HG02938 (cell line): ENCODE data around the gene DRC3.
"Not testable (repeated sequence)": the region's sequence is repeated elsewhere in the genome, so short reads cannot be mapped to it uniquely, and the experiment has no call there.

ENCODE experiments used
- ATAC-seq: cut with Tn5 transposase; IDR thresholded peaks from one replicate; pipeline ENCODE4 v1.9.1; 2021; ENCODE audit warnings: mild to moderate bottlenecking, moderate library complexity; ENCODE audit not compliant: unreplicated experiment

Gene DRC3

GRCh38 chr17:17989618-17990017, 17.0 kb downstream of the DRC3 start:
- ATAC-seq = no peak

DNA sequence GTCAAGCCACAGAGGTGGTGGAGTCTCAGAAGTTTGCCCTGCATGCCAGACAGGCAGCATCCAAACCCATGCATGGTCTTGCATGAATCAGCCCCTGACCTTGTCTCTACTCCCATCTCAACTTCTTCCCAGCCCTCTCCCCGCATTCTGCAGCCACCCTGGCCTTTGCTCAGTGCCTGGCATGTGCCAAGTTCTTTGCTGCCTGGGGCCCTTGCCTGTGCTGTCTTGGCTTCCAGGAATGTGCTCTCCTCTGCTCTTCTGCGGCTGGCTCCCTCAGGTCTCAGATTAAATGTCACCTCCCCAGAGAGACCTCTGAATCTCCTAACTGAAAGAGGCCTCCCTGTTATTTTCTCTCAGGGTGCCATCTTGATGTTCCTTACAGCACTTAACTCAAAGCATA, 17.6 kb downstream of the DRC3 start:
- no peak for ATAC-seq

DNA sequence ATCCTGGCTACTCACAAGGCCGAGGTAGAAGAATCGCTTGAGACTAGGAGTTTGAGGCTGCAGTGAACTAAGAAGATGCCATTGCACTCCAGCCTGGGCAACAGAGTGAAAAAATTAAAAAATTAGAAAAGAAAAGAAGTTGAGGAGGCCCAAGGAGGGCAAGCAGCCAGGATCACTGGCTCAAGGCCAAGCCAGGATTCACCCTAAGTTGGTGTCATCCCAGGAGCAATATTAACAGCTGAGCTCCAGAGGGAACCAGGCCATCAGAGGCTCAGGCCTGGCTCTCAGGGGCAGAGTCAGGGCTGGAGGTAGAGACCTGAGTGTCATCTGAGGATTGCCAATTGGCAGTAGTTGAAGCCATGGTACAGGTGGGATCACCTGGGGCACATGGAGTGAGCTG, 20.7 kb downstream of the DRC3 start:
- no peak for ATAC-seq

- no peak for ATAC-seq
Measured at GRCh38 chr17:17993852-17994251, 21.2 kb downstream of the DRC3 start.

DNA sequence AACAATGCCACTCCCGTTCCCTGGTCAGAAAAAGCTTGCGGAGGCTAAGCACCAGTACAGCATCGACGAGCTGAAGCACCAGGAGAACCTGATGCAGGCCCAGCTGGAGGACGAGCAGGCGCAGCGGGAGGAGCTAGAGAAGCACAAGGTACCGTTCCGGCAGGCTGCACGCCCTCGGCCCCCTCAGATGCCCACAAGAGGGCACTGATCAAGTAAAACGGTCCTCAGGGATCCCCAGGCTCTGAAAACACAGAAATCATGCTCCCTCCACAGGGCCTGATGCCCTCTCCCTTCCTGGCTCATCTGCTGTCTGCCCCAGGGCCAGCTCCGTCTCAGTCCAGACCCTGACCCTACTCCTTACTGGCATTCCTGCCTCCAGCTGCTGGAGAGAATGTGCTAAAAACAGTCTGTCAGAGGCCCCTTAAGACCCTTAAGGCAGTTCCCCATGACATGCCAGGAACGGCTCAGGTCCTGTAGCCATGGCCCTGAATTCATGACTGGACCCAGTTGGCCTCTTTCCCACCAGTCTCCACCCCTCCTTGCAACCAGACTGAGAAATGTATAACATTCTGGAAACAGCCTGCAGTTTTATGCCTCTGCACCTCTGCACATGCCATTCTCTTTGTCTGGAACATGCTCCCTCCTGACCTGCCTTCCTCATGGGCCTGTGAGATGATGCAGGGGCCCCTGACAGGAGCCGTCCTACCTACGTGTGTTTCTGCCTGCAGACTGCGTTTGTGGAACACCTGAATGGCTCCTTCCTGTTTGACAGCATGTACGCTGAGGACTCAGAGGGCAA, 21.8 kb downstream of the DRC3 start:
- no peak for ATAC-seq

- not testable (repeated sequence) for ATAC-seq
Measured at GRCh38 chr17:17995887-17996286, 23.2 kb downstream of the DRC3 start.

- no peak for ATAC-seq
Measured at GRCh38 chr17:17998934-17999333, 26.3 kb downstream of the DRC3 start.

DNA sequence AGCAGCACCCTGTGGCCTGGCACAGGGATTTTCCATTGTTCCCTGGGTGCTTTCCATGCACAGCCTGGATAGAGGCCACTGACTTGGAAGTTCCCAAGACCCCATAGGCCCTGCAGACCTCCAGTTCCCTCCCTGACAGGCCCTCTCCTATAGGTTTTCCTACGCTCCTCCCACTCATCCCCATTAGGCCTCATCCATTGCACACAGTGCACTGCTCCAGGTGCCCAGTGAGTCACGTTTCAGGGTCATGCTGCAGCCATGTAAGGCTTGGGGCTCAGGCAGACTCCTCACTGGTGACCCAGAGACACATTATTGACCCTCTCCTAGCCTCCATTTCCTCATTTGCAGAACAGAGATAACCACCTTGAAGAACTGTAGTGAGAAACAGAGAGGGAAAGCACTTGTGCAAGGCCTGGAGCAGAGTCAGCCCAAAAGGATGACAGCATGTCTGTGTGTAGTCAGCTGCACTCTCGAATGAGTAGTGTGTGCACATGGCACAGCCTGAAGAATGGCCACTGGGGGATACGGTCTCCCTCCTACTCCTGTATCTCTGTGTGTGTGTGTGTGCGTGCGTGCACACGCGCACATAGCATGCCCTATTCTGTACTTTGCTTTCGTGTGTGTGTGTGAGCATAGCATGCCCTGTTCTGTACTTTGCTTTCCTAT, 26.8 kb downstream of the DRC3 start:
- no peak for ATAC-seq

DNA sequence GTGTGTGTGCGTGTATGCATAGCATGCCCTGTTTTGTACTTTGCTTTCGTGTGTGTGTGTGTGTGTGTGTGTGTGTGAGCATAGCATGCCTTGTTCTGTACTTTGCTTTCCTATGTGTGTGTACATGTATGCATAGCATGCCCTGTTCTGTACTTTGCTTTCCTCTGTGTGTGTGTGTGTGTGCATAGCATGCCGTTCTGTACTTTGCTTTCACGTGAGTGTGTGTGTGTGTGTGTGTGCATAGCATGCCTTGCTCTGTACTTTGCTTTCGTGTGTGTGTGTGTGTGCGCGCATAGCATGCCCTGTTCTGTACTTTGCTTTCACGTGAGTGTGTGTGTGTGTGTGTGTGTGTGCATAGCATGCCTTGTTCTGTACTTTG, 27.4 kb downstream of the DRC3 start:
- no peak for ATAC-seq

DNA sequence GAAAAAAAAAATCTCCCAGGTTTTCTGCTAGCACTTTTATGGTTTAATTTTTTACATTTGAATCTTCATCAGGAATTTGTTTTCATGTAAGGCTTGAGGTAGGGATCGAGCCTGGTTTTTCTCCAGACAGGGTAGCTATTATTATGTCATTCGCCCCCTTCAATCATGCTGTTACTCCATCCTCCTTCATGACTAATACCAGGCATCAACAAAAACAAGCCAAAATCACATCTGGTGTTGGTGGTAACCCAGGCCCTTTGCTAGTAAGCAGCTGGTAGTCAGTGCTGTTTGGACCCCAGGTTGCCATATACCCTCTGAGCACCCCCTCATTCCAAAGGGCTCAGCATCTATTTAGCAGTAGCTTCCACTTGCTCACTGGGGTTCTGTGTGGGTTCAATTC, 29.5 kb downstream of the DRC3 start:
- ATAC-seq = no peak

DNA sequence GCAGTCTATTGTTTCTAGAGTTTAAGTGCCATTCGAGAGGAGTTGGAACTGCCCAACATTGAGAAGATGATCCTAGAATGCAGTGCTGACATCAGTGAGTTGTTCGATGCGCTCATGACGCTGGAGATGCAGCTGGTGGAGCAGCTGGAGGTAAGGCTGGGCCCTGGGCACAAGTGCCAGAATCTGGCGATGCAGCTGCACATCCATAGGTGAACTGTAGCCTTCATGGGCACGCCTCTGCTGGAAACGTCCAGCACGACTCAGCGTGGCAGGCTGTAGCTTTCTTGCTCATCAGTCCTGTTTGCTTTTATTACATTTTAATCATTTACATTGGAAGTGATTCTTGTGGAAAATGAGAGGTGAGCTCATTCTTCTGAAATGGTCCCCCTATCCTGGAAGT, 31.7 kb downstream of the DRC3 start:
- no peak for ATAC-seq

GRCh38 chr17:18004884-18005305, 32.2 kb downstream of the DRC3 start:
- ATAC-seq = no peak

GRCh38 chr17:18005496-18005895, 32.8 kb downstream of the DRC3 start:
- ATAC-seq = no peak

DNA sequence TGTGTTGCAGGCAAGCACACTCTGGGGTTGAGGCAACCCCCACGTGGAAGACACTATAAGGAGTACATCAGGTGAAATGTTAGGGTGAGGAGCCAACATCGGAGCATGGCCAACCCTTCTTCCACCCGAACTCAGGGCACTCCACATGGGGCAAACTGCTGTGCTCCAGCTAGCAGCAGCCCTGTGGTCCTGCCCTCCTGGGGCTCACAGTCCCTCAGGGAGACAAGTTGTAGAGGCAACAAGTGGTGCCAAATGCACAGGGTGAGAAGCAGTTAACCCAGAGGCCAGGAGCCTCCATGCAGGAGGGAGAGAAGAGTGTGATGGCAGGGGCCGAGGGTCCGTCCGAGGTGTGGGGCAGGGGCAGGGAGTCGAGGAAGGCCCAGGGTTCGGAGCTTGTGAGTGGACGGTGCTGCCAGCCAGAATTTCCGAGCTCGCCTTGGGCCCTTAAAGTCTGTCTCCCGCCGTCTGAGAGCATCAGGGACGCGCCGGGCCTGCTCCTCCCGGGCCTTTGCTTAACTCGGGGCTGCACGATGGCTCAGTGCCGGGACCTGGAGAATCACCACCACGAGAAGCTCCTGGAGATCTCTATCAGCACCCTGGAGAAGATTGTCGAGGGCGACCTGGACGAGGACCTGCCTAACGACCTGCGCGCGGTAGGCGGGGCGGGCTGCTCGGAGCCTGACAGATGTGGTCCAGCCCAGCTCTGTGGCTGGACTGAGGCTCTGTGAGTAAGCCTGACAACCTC, 34.0 kb downstream of the DRC3 start:
- ATAC-seq = no peak

DNA sequence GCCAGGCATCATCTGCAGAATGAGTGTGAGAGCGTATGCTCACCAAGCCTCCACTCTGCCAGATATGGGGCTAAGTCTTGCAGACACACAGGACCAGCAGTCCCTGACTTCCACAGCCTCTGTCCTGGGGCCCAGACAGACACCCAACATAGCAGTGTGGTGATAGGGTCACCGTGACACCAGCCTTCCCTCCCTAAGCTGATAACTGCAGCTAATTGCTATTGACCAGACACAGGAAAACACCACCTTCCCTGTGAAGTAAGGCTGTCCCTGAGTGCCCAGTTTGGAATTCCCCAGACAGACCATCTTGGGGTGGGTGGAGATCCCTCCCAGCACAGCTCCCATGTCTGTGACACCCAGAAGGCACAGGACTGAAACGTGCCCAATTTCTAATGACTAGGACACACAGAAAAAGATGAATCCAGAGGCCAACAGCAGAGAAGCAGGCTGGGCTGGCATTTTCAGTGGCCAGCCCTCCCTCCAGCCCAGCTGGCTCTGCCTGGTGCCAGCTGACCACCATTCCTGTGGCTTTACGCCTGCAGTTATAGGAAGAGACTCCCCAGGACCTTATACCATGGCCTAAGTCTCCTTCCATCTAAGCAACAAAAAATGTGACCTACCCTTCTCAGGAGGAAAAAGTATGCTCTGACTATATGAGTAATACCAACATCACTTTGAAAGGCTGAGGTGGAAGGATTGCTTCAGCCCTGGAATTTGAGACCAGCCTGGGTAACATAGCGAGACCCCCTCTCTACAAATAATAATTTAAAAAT, 36.0 kb downstream of the DRC3 start:
- no peak for ATAC-seq

GRCh38 chr17:18009609-18010420, 37.2 kb downstream of the DRC3 start:
- ATAC-seq = no peak

GRCh38 chr17:18011286-18011685, 38.6 kb downstream of the DRC3 start:
- ATAC-seq = no peak

DNA sequence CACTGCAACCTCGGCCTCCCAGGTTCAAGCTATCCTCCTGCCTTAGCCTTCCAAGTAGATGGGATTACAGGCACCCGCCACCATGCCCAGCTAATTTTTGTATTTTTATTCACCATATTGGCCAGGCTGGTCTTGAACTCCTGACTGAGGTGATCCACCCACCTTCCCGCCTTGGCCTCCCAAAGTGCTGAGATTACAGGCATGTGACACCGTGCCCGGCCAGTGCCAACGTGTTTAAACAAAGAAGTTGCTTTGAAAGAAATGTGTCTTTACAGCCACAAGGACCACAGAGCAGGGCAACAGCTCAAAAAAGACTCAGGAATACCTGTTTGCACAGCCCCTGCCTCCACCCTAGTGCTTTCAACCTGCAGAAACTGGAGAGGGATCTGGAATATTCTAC, 41.3 kb downstream of the DRC3 start:
- ATAC-seq = no peak

DNA sequence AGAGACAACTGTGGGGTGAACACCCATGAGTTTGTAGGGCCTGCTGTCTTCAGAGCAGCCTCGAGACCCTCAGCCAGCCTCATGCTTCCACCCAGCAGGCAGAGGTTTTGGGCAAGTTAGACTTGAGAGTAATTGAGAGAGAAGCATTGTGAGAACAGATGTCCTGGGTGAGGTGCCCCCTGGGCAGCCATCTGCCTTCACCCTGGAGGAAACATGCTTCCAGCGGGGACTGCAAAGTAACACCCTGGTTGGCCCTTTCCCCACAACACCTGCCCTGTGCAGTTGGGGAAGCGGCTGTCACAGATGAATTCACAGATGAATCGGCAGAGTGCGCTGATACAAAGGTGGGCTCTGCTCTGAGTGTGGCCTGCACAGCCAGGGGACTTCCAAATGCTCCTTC, 42.9 kb downstream of the DRC3 start:
- ATAC-seq = no peak

DNA sequence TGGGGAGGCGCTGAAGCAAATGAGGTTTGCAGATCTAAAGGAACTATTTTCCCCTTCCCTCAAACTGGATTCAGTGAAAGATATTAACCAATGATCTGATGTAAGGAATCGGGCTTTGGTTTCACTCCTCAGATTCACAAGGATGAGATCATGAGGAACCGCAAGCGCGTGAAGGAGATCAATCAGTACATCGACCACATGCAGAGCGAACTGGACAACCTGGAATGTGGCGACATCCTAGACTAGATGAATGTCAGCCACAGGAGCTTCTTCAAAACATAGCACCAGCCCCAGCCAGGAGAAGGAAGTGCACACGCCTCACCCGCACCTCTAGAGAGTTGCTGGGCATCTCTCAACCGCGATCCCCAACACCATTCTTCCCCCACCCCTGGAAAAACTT, 43.8 kb downstream of the DRC3 start:
- no peak for ATAC-seq
